Astrocyte (in vitro differentiated cells and primary cell): ENCODE measurements around the gene DYNLRB1.

Source experiments
- EZH2 ChIP-seq: IDR thresholded peaks from 2 replicates; pipeline ENCODE4 v1.6.1; 2012; ENCODE audit warnings: mild to moderate bottlenecking, low read length, inconsistent platforms; ENCODE audit not compliant: insufficient read depth
- TF ChIP-seq, protein P1 (sequence below): IDR thresholded peaks from 2 replicates; pipeline ENCODE4 v1.5.1; 2011; ENCODE audit warnings: low read depth, mild to moderate bottlenecking, inconsistent platforms, low read length, moderate library complexity; ENCODE audit not compliant: insufficient read depth

DNA sequence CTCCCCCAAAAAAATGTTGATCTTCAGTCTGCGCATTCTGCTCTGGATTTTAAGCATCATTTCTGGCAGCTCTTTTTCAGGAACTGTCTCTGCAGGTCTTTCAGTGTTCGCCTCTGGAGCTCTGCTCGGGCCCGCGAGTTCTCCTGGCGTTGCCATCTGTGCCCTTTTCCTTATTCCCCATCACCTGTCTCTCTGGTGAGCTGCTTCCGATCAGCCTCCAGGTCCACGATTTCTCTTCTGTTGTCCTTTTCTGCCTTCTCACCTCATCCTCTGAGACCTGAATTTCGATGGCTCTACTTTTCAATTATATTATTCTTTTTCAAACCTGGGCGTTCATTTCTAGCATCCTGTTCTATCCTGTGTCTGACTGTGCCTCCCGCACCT lies 41.7 kb downstream of the DYNLRB1 start:
- TF ChIP-seq, protein P1, sequence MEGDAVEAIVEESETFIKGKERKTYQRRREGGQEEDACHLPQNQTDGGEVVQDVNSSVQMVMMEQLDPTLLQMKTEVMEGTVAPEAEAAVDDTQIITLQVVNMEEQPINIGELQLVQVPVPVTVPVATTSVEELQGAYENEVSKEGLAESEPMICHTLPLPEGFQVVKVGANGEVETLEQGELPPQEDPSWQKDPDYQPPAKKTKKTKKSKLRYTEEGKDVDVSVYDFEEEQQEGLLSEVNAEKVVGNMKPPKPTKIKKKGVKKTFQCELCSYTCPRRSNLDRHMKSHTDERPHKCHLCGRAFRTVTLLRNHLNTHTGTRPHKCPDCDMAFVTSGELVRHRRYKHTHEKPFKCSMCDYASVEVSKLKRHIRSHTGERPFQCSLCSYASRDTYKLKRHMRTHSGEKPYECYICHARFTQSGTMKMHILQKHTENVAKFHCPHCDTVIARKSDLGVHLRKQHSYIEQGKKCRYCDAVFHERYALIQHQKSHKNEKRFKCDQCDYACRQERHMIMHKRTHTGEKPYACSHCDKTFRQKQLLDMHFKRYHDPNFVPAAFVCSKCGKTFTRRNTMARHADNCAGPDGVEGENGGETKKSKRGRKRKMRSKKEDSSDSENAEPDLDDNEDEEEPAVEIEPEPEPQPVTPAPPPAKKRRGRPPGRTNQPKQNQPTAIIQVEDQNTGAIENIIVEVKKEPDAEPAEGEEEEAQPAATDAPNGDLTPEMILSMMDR, result no peak
- no peak for TF ChIP-seq EZH2
